Measurements from ENCODE around the gene DNAAF2. TPM values are rescaled to one million over a fixed set of nuclear protein-coding genes. Genes with fewer than 3 reads are reported as not detected.

DNAAF2 gene
- total and polyA plus RNA-seq, 2 of the 13 experiments (the other 11 are each of a cell fraction or from before 2014, with no cell fraction given) = 6.1 to 13.6 TPM

GRCh38 chr14:49598485-49599300 lies 36.4 kb downstream of the DNAAF2 start, which contains the start of gene LRR1 (continued):
- TF ChIP-seq TRIM24 (CRISPR knock-in tag; IDR thresholded peaks at IDR 0.05) (no peak), ARID5B (CRISPR knock-in tag; IDR thresholded peaks at IDR 0.05) (peak; percentile 58), ZNF24 (IDR thresholded peaks at IDR 0.05) (no peak), HES4 (CRISPR knock-in tag; IDR thresholded peaks at IDR 0.05; ENCODE audit: borderline replicate concordance) (no peak; the same call in 1 of the 2 replicates), PITX1 (CRISPR knock-in tag; IDR thresholded peaks at IDR 0.05) (0 out of 2 replicates have a peak, but pooled peaks have one; percentile 59), ZBTB42 (CRISPR knock-in tag; IDR thresholded peaks at IDR 0.05) (no peak), KMT2B (CRISPR knock-in tag; IDR thresholded peaks at IDR 0.05) (peak; percentile 94), NFE2L2 (IDR thresholded peaks at IDR 0.05; ENCODE audit: low read length) (no peak), TCF12 (IDR thresholded peaks at IDR 0.05) (no peak), TCF12 (CRISPR knock-in tag; IDR thresholded peaks at IDR 0.05) (no peak), ZNF790 (CRISPR knock-in tag; IDR thresholded peaks at IDR 0.05; ENCODE audit: borderline replicate concordance) (no peak; the same call in 1 of the 2 replicates), RNF2 (conservative IDR thresholded peaks at IDR 0.05; ENCODE audit: low read depth) (peak; percentile 79; the same call in 1 of the 2 replicates), ZNF614 (CRISPR knock-in tag; IDR thresholded peaks at IDR 0.05; ENCODE audit: borderline replicate concordance) (peak; percentile 63; the same call in 1 of the 2 replicates), RBM39 (IDR thresholded peaks at IDR 0.05; ENCODE audit: low read depth, low read length, poor library complexity, severe bottlenecking) (peak; percentile 87), KLF6 (CRISPR knock-in tag; IDR thresholded peaks at IDR 0.05) (0 out of 2 replicates have a peak, but pooled peaks have one; percentile 22), MBNL3 (CRISPR knock-in tag; conservative IDR thresholded peaks at IDR 0.05) (no peak), SETDB1 (CRISPR knock-in tag; IDR thresholded peaks at IDR 0.05; ENCODE audit: borderline replicate concordance) (no peak), KLF16 (CRISPR knock-in tag; IDR thresholded peaks at IDR 0.05) (peak; percentile 71 to 82; a peak in 2 of 4 replicates), ZNF263 (CRISPR knock-in tag; IDR thresholded peaks at IDR 0.05) (peak; percentile 71), CBX2 (IDR thresholded peaks at IDR 0.05; ENCODE audit: low read depth, low read length) (no peak), CBX2 (CRISPR knock-in tag; IDR thresholded peaks at IDR 0.05; ENCODE audit: low read depth) (no peak), ZNF326 (CRISPR knock-in tag; IDR thresholded peaks at IDR 0.05; ENCODE audit: borderline replicate concordance) (no peak), E2F1 (CRISPR knock-in tag; IDR thresholded peaks at IDR 0.05) (peak; percentile 95), TFDP1 (CRISPR knock-in tag; IDR thresholded peaks at IDR 0.05; ENCODE audit: borderline replicate concordance) (peak; percentile 99), FIP1L1 (IDR thresholded peaks at IDR 0.05; ENCODE audit: borderline replicate concordance, insufficient read depth, low read depth, low read length) (peak; percentile 79; the same call in 1 of the 2 replicates)
